Stimulated activated CD4-positive, alpha-beta T cell treated with anti-CD3 and anti-CD28 coated beads, Interleukin-12 subunit alpha, Interleukin-12 subunit beta, amount 100 ng/mL, for 48 hours (primary cell): ENCODE results near the gene DDX10.

ENCODE experiments used
- DNase-seq, 3 donors: peaks; one replicate each; pipeline ENCODE4 v3.0.0-alpha.2; 2020; ENCODE audit warnings: low read depth in 2 of 3, low spot score in 1 of 3

DDX10 gene

GRCh38 chr11:108866781-108867180, 201.9 kb downstream of the DDX10 start:
- DNase-seq, result no peak

- no peak for DNase-seq
These were observed 205.6 kb downstream of the DDX10 start for GRCh38 chr11:108870373-108871020.

- no peak for DNase-seq
These were observed 206.3 kb downstream of the DDX10 start for GRCh38 chr11:108871152-108871551.

- no peak for DNase-seq
These were observed 207.0 kb downstream of the DDX10 start for GRCh38 chr11:108871867-108872266.

- no peak for DNase-seq
These were observed 208.0 kb downstream of the DDX10 start for GRCh38 chr11:108872781-108873291.

- DNase-seq, result no peak
These were observed 208.4 kb downstream of the DDX10 start for GRCh38 chr11:108873310-108873709.

GRCh38 chr11:108873941-108874340, 209.1 kb downstream of the DDX10 start:
- no peak for DNase-seq

- DNase-seq, result no peak
These were observed 210.3 kb downstream of the DDX10 start for GRCh38 chr11:108875134-108875533.

- no peak for DNase-seq
These were observed 212.3 kb downstream of the DDX10 start for GRCh38 chr11:108877178-108877577.

- DNase-seq, result no peak
These were observed 215.6 kb downstream of the DDX10 start for GRCh38 chr11:108880510-108880909.

GRCh38 chr11:108881131-108881530, 216.3 kb downstream of the DDX10 start:
- DNase-seq, result no peak

GRCh38 chr11:108882211-108882831, 217.5 kb downstream of the DDX10 start:
- no peak for DNase-seq

GRCh38 chr11:108886005-108886659, 221.3 kb downstream of the DDX10 start:
- DNase-seq, result no peak

GRCh38 chr11:108886660-108887009, 221.8 kb downstream of the DDX10 start:
- DNase-seq, result no peak

- DNase-seq, result no peak
These were observed 222.8 kb downstream of the DDX10 start for GRCh38 chr11:108887436-108888238.

- DNase-seq, result no peak
These were observed 225.7 kb downstream of the DDX10 start for GRCh38 chr11:108890482-108891105.

- no peak for DNase-seq
These were observed 226.3 kb downstream of the DDX10 start for GRCh38 chr11:108891143-108891542.

- no peak for DNase-seq
These were observed 227.1 kb downstream of the DDX10 start for GRCh38 chr11:108891909-108892511.

GRCh38 chr11:108895579-108896480, 231.0 kb downstream of the DDX10 start:
- DNase-seq, result no peak

GRCh38 chr11:108897071-108897481, 232.2 kb downstream of the DDX10 start:
- DNase-seq, result no peak
